SK-N-SH (cell line): ENCODE results near the gene XRCC5. TPM values are rescaled to one million over a fixed set of nuclear protein-coding genes. Genes with fewer than 3 reads are reported as not detected.

ENCODE experiments used
- CTCF ChIA-PET: fragments of 300-600, 350-600 bp; formaldehyde crosslinking; extraction: SDS; loops from one replicate; lab custom pipeline; 2021; lab: Yijun Ruan, JAX
- POLR2A ChIA-PET: fragments of 350-600 bp; sonication (Branson Sonifier 250); formaldehyde crosslinking; extraction: SDS; loops from one replicate; lab custom pipeline; 2020; ENCODE audit warnings: antibody characterized with exemption, inconsistent platforms; lab: Yijun Ruan, JAX
- DNase-seq: peaks from one replicate; pipeline ENCODE4 v3.0.0; 2012
- H2AFZ ChIP-seq: fragments of 200-600 bp; sonication (generic); 2 replicates; pipeline ENCODE4 v1.8.1; 2016; ENCODE audit warnings: antibody characterized with exemption, mild to moderate bottlenecking, low read depth
- H3F3A ChIP-seq: fragments of 200-600 bp; sonication (generic); replicated peaks from 2 replicates; pipeline ENCODE3; 2016; ENCODE audit warnings: antibody characterized with exemption, mild to moderate bottlenecking; ENCODE audit not compliant: insufficient read depth
- H3K27ac ChIP-seq, 2 experiments: fragments of 200-500 bp in 1 of 2; fragments of 200-600 bp in 1 of 2; sonication (Bioruptor generic) in 1 of 2; sonication (generic), shearing (Covaris generic) in 1 of 2; 2 replicates each; pipeline versions ENCODE4 v1.5.1 to v1.6.1; 2014 to 2016; ENCODE audit warnings: low read depth in 2 of 2, inconsistent platforms in 1 of 2, low read length in 1 of 2, mild to moderate bottlenecking in 1 of 2, mixed read lengths in 1 of 2
- H3K27me3 ChIP-seq: fragments of 200-600 bp; sonication (generic), shearing (Covaris generic); 2 replicates; pipeline ENCODE4 v1.6.1; 2016; ENCODE audit warnings: mixed run types; ENCODE audit not compliant: insufficient read depth
- H3K36me3 ChIP-seq, 2 experiments: fragments of 200-500 bp in 1 of 2; fragments of 200-600 bp in 1 of 2; sonication (Bioruptor generic) in 1 of 2; sonication (generic) in 1 of 2; replicated peaks in 1 of 2; 2 replicates each; pipeline versions ENCODE3 to v1.5.1; 2014 to 2016; ENCODE audit warnings: low read length in 1 of 2, mild to moderate bottlenecking in 1 of 2; ENCODE audit not compliant: insufficient read depth in 2 of 2, control insufficient read depth in 1 of 2
- H3K4me1 ChIP-seq, 2 experiments: fragments of 200-500 bp in 1 of 2; fragments of 200-600 bp in 1 of 2; sonication (Bioruptor generic) in 1 of 2; sonication (generic), shearing (Covaris generic) in 1 of 2; 2 replicates each; pipeline versions ENCODE4 v1.5.1 to v1.6.1; 2014 to 2016; ENCODE audit warnings: low read depth in 1 of 2, low read length in 1 of 2, mixed run types in 1 of 2; ENCODE audit not compliant: insufficient read depth in 2 of 2, control insufficient read depth in 1 of 2
- H3K4me2 ChIP-seq: fragments of 200-600 bp; sonication (generic), shearing (Covaris generic); 2 replicates; pipeline ENCODE4 v1.6.1; 2017; ENCODE audit warnings: mixed run types
- H3K4me3 ChIP-seq, 2 experiments: fragments of 200-500 bp in 1 of 2; fragments of 200-600 bp in 1 of 2; sonication (Bioruptor generic) in 1 of 2; sonication (generic), shearing (Covaris generic) in 1 of 2; 2 replicates each; pipeline versions ENCODE4 v1.5.1 to v1.8.1; 2014 to 2016; ENCODE audit warnings: low read depth in 2 of 2, inconsistent platforms in 1 of 2, low read length in 1 of 2, mild to moderate bottlenecking in 1 of 2, mixed read lengths in 1 of 2, moderate library complexity in 1 of 2
- H3K79me2 ChIP-seq: fragments of 200-600 bp; sonication (generic); 2 replicates; pipeline ENCODE4 v1.8.1; 2017; ENCODE audit warnings: mild to moderate bottlenecking; ENCODE audit not compliant: insufficient read depth
- H3K9ac ChIP-seq: fragments of 200-600 bp; sonication (generic); 2 replicates; pipeline ENCODE4 v1.6.1; 2017; ENCODE audit warnings: mixed run types
- H3K9me2 ChIP-seq: fragments of 200-600 bp; sonication (generic); 2 replicates; pipeline ENCODE4 v1.6.1; 2017; ENCODE audit warnings: mixed run types
- H3K9me3 ChIP-seq: fragments of 200-600 bp; sonication (generic); 2 replicates; pipeline ENCODE4 v1.6.1; 2017; ENCODE audit warnings: mixed run types, mild to moderate bottlenecking, moderate library complexity
- H4K20me1 ChIP-seq: fragments of 200-600 bp; sonication (generic); 2 replicates; pipeline ENCODE4 v1.6.1; 2017; ENCODE audit warnings: mild to moderate bottlenecking, mixed run types; ENCODE audit not compliant: insufficient read depth
- EZH2phosphoT487 ChIP-seq: fragments of 200-600 bp; sonication (generic); IDR thresholded peaks from 2 replicates; pipeline ENCODE4 v1.6.1; 2017; ENCODE audit warnings: low read depth, mixed run types, mild to moderate bottlenecking, antibody characterized with exemption, moderate library complexity, borderline replicate concordance
- GATA2 ChIP-seq: sonication (generic); formaldehyde crosslinking; IDR thresholded peaks from 2 replicates; pipeline ENCODE4 v1.5.0; 2020; ENCODE audit warnings: mild to moderate bottlenecking, missing genetic modification reagents
- MXI1 ChIP-seq: IDR thresholded peaks from 2 replicates; pipeline ENCODE4 v1.6.1; 2012; ENCODE audit warnings: mild to moderate bottlenecking, low read depth, low read length, improper control_type of control experiment
- NFIC ChIP-seq: IDR thresholded peaks from 2 replicates; pipeline ENCODE4 v1.4.0; 2012; ENCODE audit warnings: borderline replicate concordance
- RCOR1 ChIP-seq: fragments of 150-350 bp; IDR thresholded peaks from 2 replicates; pipeline ENCODE4 v1.6.1; 2017; ENCODE audit warnings: antibody characterized with exemption, low read length
- RXRA ChIP-seq: IDR thresholded peaks from 2 replicates; pipeline ENCODE4 v1.4.0; 2012; ENCODE audit warnings: low read depth, mild to moderate bottlenecking, borderline replicate concordance
- SIN3A ChIP-seq: IDR thresholded peaks from 2 replicates; pipeline ENCODE4 v1.6.1; 2012; ENCODE audit warnings: low read depth, mild to moderate bottlenecking, low read length, moderate library complexity, borderline replicate concordance
- SMC3 ChIP-seq: IDR thresholded peaks from 2 replicates; pipeline ENCODE4 v1.6.1; 2012; ENCODE audit warnings: low read depth, low read length, improper control_type of control experiment
- TCF12 ChIP-seq: IDR thresholded peaks from 2 replicates; pipeline ENCODE4 v1.4.0; 2012
- WGBS: methylation state at CpG from one replicate; pipeline ENCODE4 v1.1.6; 2017; ENCODE audit warnings: low lambda C conversion rate; 5-methylcytosine and 5-hydroxymethylcytosine counted together
- polyA plus RNA-seq, 3 experiments: library from polyadenylated mRNA; depleted of rRNA; stranded (reverse); fragments of >200 nt; gene quantifications; 2 replicates each; pipeline ENCODE4 v1.2.3, GENCODE V29; 2012
- TF ChIP-seq, protein P1 (sequence below): IDR thresholded peaks from 2 replicates; pipeline ENCODE4 v1.6.1; 2012; ENCODE audit warnings: mild to moderate bottlenecking, low read depth, low read length, moderate library complexity
- TF ChIP-seq, protein P2 (sequence below): fragments of 150-350 bp; IDR thresholded peaks from 2 replicates; pipeline ENCODE4 v1.6.1; 2016; ENCODE audit warnings: mild to moderate bottlenecking, low read depth, low read length
- TF ChIP-seq, protein P3 (sequence below): IDR thresholded peaks from 2 replicates; pipeline ENCODE4 v1.4.0; 2012; ENCODE audit warnings: low read depth

Gene XRCC5
- polyA plus RNA-seq, 1 of the 3 experiments (the other 2 are of a cell fraction): 125 TPM

DNA sequence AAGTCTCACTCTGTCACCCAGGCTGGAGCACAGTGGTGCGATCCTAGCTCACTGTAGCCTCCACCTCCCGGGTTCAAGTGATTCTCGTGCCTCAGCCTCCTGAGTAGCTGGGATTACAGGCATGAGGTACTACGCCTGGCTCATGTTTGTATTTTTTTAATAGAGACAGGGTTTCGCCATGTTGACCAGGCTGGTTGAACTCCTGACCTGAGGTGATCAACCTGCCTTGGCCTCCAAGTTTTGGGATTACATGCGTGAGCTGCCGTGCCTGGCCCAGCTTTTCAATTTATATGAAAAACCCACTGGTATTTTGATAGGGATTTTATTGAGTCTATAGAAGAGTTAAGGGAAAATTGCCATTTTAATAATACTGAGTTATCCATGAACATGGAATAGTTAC, 63.3 kb downstream of the XRCC5 start (continued):
- no peak for TF ChIP-seq NFIC
- no peak for TF ChIP-seq SMC3
- TF ChIP-seq RCOR1: no peak
- TF ChIP-seq, protein P1, sequence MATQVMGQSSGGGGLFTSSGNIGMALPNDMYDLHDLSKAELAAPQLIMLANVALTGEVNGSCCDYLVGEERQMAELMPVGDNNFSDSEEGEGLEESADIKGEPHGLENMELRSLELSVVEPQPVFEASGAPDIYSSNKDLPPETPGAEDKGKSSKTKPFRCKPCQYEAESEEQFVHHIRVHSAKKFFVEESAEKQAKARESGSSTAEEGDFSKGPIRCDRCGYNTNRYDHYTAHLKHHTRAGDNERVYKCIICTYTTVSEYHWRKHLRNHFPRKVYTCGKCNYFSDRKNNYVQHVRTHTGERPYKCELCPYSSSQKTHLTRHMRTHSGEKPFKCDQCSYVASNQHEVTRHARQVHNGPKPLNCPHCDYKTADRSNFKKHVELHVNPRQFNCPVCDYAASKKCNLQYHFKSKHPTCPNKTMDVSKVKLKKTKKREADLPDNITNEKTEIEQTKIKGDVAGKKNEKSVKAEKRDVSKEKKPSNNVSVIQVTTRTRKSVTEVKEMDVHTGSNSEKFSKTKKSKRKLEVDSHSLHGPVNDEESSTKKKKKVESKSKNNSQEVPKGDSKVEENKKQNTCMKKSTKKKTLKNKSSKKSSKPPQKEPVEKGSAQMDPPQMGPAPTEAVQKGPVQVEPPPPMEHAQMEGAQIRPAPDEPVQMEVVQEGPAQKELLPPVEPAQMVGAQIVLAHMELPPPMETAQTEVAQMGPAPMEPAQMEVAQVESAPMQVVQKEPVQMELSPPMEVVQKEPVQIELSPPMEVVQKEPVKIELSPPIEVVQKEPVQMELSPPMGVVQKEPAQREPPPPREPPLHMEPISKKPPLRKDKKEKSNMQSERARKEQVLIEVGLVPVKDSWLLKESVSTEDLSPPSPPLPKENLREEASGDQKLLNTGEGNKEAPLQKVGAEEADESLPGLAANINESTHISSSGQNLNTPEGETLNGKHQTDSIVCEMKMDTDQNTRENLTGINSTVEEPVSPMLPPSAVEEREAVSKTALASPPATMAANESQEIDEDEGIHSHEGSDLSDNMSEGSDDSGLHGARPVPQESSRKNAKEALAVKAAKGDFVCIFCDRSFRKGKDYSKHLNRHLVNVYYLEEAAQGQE: no peak
- TF ChIP-seq GATA2 (CRISPR knock-in tag): no peak
- TF ChIP-seq TCF12: no peak

DNA sequence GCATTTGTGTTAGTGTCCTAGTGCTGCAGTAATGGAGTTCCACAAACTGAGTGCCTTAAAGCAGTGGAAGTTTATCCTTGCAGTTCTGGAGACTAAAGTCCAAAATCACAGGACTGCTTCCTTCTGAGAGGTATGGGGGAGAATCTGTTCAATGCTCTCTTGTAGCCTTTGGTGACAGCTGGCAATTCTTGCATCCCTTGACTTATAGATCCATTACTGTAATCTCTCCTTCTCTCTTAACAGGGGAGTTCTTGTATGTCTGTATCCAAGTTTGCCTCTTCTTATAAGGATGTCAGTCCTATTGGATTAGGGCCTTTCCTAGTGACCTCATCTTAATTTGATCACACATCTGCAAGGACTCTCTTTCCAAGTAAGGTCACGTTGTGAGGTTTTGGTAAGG, 69.9 kb downstream of the XRCC5 start:
- H3K27ac ChIP-seq: no peak overlapping the region
- 0 out of 2 replicates have a peak, but pooled peaks cover 8% of the 10 kb centered on the region for H4K20me1 ChIP-seq
- peaks cover 96% of the 10 kb centered on the region for H3K79me2 ChIP-seq
- no peak for DNase-seq
- H3K4me2 ChIP-seq: no peak overlapping the region
- H2AFZ ChIP-seq: no peak overlapping the region
- H3K4me3 ChIP-seq: no peak overlapping the region
- WGBS: 96% methylated on average over 1 of the region's 1 CpG
- peaks cover 30% of the 10 kb centered on the region for H3F3A ChIP-seq
- peaks cover 0 to 15% of the 10 kb centered on the region in 2 experiments; a peak in 1 of 4 replicates for H3K4me1 ChIP-seq
- H3K9me3 ChIP-seq: no peaks in the 10 kb centered on the region
- POLR2A ChIA-PET: no interaction called here
- H3K9me2 ChIP-seq: no peaks in the 10 kb centered on the region
- CTCF ChIA-PET: interaction anchor here (1.2 kb wide), 1 partner anchor 20 kb away, joined by 3 read pairs; no protein-coding TSS in a partner anchor
- no peaks in the 10 kb centered on the region for H3K27me3 ChIP-seq
- no peak overlapping the region for H3K9ac ChIP-seq
- no peak for TF ChIP-seq EZH2phosphoT487
- no peak for TF ChIP-seq MXI1
- no peak for TF ChIP-seq RCOR1
- TF ChIP-seq, protein P1: no peak
- TF ChIP-seq, protein P2, sequence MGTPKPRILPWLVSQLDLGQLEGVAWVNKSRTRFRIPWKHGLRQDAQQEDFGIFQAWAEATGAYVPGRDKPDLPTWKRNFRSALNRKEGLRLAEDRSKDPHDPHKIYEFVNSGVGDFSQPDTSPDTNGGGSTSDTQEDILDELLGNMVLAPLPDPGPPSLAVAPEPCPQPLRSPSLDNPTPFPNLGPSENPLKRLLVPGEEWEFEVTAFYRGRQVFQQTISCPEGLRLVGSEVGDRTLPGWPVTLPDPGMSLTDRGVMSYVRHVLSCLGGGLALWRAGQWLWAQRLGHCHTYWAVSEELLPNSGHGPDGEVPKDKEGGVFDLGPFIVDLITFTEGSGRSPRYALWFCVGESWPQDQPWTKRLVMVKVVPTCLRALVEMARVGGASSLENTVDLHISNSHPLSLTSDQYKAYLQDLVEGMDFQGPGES: no peak
- TF ChIP-seq SIN3A: no peak
- TF ChIP-seq, protein P3, sequence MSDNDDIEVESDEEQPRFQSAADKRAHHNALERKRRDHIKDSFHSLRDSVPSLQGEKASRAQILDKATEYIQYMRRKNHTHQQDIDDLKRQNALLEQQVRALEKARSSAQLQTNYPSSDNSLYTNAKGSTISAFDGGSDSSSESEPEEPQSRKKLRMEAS: no peak
- no peak for TF ChIP-seq NFIC
- TF ChIP-seq RXRA: no peak
- peaks cover 85 to 87% of the 10 kb centered on the region in 2 experiments for H3K36me3 ChIP-seq
